A549 (cell line): ENCODE data around the gene PRKAG2.

Source experiments
- CEBPB ChIP-seq, 2 experiments: fragments of >200 bp in 1 of 2; sonication (Bioruptor Twin) in 1 of 2; formaldehyde crosslinking in 1 of 2; IDR thresholded peaks; 2 replicates each; pipeline ENCODE4 v1.6.1; 2012 to 2016
- FOSL2 ChIP-seq, 2 experiments: fragments of 450-650 bp in 1 of 2; fragments of >200 bp in 1 of 2; sonication (Bioruptor Twin) in 1 of 2; formaldehyde crosslinking; IDR thresholded peaks; 2 replicates each; pipeline versions ENCODE4 v1.5.0 to v1.6.1; 2016 to 2020; ENCODE audit warnings: mild to moderate bottlenecking in 1 of 2, moderate library complexity in 1 of 2
- POLR2AphosphoS2 ChIP-seq: conservative IDR thresholded peaks from 2 replicates; pipeline ENCODE4 v1.6.1; 2012; ENCODE audit warnings: low read length, improper control_type of control experiment, inconsistent platforms
- RFX5 ChIP-seq: fragments of 450-650 bp; IDR thresholded peaks from 2 replicates; pipeline ENCODE4 v1.7.1; 2014; ENCODE audit warnings: antibody characterized with exemption, mild to moderate bottlenecking, moderate library complexity
- ZFP36 ChIP-seq: fragments of 450-650 bp; IDR thresholded peaks from 2 replicates; pipeline ENCODE4 v1.6.1; 2014; ENCODE audit warnings: borderline replicate concordance; ENCODE audit not compliant: partially characterized antibody
- TF ChIP-seq, protein P1 (sequence below): fragments of >200 bp; sonication (Bioruptor Twin); formaldehyde crosslinking; IDR thresholded peaks from 3 replicates; pipeline ENCODE4 v1.5.1; 2016
- TF ChIP-seq, protein P2 (sequence below): IDR thresholded peaks from 2 replicates; pipeline ENCODE4 v1.6.1; 2012
- TF ChIP-seq, protein P3 (sequence below): fragments of 200-600 bp; sonication (generic); IDR thresholded peaks from 2 replicates; pipeline ENCODE4 v1.6.1; 2016; ENCODE audit warnings: antibody characterized with exemption, mild to moderate bottlenecking, moderate library complexity

DNA sequence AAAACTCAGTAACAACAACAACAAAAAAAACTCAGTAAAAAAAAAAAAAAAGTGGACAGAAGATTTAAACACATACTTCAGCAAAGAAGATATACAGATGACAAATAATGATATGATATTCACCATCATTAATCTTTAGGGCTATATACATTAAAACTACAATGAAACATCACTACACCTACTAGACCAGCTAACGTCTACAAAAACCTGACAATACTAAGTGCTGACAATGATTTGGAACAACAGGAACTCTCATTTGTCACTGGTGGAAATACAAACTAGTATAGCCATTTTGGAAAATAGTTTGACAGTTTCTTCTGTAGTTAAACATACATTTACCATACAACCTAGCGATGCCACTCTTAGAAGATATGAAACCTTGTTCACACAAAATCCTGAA lies 185.5 kb downstream of the PRKAG2 start:
- TF ChIP-seq, protein P1, sequence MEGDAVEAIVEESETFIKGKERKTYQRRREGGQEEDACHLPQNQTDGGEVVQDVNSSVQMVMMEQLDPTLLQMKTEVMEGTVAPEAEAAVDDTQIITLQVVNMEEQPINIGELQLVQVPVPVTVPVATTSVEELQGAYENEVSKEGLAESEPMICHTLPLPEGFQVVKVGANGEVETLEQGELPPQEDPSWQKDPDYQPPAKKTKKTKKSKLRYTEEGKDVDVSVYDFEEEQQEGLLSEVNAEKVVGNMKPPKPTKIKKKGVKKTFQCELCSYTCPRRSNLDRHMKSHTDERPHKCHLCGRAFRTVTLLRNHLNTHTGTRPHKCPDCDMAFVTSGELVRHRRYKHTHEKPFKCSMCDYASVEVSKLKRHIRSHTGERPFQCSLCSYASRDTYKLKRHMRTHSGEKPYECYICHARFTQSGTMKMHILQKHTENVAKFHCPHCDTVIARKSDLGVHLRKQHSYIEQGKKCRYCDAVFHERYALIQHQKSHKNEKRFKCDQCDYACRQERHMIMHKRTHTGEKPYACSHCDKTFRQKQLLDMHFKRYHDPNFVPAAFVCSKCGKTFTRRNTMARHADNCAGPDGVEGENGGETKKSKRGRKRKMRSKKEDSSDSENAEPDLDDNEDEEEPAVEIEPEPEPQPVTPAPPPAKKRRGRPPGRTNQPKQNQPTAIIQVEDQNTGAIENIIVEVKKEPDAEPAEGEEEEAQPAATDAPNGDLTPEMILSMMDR = no peak
- TF ChIP-seq POLR2AphosphoS2 = no peak
- no peak for TF ChIP-seq CEBPB (IDR thresholded peaks at IDR 0.05)
- TF ChIP-seq RFX5 = no peak
- TF ChIP-seq, protein P2, sequence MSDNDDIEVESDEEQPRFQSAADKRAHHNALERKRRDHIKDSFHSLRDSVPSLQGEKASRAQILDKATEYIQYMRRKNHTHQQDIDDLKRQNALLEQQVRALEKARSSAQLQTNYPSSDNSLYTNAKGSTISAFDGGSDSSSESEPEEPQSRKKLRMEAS = no peak
- TF ChIP-seq ZFP36 = peak; percentile 71
- TF ChIP-seq FOSL2 (IDR thresholded peaks at IDR 0.05) = no peak
- TF ChIP-seq FOSL2 (CRISPR knock-in tag; IDR thresholded peaks at IDR 0.05) = no peak
- TF ChIP-seq, protein P3, sequence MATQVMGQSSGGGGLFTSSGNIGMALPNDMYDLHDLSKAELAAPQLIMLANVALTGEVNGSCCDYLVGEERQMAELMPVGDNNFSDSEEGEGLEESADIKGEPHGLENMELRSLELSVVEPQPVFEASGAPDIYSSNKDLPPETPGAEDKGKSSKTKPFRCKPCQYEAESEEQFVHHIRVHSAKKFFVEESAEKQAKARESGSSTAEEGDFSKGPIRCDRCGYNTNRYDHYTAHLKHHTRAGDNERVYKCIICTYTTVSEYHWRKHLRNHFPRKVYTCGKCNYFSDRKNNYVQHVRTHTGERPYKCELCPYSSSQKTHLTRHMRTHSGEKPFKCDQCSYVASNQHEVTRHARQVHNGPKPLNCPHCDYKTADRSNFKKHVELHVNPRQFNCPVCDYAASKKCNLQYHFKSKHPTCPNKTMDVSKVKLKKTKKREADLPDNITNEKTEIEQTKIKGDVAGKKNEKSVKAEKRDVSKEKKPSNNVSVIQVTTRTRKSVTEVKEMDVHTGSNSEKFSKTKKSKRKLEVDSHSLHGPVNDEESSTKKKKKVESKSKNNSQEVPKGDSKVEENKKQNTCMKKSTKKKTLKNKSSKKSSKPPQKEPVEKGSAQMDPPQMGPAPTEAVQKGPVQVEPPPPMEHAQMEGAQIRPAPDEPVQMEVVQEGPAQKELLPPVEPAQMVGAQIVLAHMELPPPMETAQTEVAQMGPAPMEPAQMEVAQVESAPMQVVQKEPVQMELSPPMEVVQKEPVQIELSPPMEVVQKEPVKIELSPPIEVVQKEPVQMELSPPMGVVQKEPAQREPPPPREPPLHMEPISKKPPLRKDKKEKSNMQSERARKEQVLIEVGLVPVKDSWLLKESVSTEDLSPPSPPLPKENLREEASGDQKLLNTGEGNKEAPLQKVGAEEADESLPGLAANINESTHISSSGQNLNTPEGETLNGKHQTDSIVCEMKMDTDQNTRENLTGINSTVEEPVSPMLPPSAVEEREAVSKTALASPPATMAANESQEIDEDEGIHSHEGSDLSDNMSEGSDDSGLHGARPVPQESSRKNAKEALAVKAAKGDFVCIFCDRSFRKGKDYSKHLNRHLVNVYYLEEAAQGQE = no peak
